ENCODE results near the gene RARB.

DNA sequence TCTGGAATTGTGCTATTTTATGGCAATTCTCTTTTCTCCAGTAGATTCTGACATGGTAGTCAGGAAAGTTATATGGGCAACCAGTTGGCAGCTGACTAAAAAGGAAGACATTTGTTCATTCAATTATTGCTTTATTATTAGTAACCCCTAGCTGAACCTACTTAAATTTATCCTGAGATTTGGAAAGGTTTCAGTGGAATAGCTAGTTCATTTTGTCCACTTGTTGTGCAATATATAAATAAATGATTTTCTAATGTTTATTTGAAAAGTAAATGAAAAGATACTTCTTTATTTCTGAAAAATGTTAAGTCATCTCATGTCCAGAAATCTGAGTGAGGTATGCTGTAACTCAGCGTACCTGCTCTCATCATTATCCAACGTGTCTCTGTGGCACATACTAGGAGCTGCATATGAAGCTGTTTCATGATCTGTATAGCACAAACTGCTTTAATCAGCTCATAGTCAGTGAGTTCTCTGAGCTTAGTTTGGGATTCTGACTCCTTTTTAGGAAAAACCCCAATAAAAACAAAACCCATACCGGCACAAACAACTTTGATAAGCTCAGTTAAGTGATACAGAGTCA, 35.9 kb downstream of the RARB start:
- TF ChIP-seq, protein P1, sequence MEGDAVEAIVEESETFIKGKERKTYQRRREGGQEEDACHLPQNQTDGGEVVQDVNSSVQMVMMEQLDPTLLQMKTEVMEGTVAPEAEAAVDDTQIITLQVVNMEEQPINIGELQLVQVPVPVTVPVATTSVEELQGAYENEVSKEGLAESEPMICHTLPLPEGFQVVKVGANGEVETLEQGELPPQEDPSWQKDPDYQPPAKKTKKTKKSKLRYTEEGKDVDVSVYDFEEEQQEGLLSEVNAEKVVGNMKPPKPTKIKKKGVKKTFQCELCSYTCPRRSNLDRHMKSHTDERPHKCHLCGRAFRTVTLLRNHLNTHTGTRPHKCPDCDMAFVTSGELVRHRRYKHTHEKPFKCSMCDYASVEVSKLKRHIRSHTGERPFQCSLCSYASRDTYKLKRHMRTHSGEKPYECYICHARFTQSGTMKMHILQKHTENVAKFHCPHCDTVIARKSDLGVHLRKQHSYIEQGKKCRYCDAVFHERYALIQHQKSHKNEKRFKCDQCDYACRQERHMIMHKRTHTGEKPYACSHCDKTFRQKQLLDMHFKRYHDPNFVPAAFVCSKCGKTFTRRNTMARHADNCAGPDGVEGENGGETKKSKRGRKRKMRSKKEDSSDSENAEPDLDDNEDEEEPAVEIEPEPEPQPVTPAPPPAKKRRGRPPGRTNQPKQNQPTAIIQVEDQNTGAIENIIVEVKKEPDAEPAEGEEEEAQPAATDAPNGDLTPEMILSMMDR (optimal IDR thresholded peaks at IDR 0.05 in 1 of 3, IDR thresholded peaks at IDR 0.05 in 1 of 3, conservative IDR thresholded peaks at IDR 0.05 in 1 of 3; ENCODE audit: extremely low read depth in 1 of 3, insufficient read depth in 2 of 3, low read length in 3 of 3), result no peak
- TF ChIP-seq EZH2 (IDR thresholded peaks at IDR 0.05; ENCODE audit: low read length), result no peak
